GM19372 (cell line): ENCODE results near the gene COPS7A.
"Not testable (repeated sequence)": the region's sequence is repeated elsewhere in the genome, so short reads cannot be mapped to it uniquely, and the experiment has no call there.

Source experiments
- ATAC-seq: cut with Tn5 transposase; IDR thresholded peaks from one replicate; pipeline ENCODE4 v1.9.1; 2021; ENCODE audit warnings: mild to moderate bottlenecking, low read depth, moderate library complexity; ENCODE audit not compliant: unreplicated experiment

Gene COPS7A

GRCh38 chr12:6701078-6701768 is 22.6 kb upstream of the COPS7A start:
- no peak for ATAC-seq

DNA sequence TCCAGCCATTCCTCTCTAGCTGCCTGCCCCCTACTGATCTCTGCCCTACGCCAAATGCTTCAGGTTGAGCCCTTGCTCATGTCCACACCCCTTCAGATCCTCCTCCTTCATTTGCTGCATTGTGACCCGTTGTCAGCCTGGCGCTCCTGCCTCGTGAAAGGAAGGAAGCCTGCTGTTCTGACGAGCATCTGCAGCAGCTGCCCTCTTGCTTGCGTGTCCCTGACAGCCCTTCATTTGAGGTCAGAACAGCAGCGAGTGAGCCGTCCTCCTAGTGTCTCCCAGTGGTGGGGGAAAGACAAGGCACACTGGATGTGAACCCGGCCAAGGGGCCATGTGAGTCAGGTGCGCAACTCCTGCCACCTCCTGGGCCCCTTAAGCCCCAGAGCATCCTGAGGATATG is 20.2 kb upstream of the COPS7A start:
- ATAC-seq = no peak

DNA sequence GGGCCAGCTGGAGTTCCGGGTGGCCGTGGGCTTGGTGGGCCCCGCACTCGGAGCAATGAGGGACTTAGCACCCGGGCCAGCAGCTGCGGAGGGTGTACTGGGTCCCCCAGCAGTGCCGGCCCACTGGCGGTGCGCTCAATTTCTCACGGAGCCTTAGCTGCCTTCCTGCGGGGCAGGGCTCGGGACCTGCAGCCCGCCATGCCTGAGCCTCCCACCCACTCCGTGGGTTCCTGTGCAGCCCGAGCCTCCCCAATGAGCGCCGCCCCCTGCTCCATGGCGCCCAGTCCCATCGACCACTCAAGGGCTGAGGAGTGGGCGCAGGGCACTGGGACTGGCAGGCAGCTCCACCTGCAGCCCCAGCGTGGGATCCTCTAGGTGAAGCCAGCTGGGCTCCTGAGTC is 15.5 kb upstream of the COPS7A start:
- not testable (repeated sequence) for ATAC-seq

DNA sequence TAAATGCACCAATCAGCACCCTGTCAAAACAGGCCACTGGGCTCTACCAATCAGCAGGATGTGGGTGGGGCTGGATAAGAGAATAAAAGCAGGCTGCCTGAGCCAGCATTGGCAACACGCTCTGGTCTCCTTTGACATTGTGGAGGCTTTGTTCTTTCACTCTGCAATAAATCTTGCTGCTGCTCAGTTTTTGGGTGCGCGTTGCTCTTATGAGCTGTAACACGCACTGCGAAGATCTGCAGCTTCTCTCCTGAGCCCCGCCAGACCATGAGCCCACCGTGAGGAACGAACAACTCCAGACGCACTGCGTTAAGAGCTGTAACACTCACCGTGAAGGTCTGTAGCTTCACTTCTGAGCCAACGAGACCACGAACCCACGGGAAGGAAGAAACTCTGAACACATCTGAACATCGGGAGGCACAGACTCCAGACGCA is 14.9 kb upstream of the COPS7A start:
- no peak for ATAC-seq

DNA sequence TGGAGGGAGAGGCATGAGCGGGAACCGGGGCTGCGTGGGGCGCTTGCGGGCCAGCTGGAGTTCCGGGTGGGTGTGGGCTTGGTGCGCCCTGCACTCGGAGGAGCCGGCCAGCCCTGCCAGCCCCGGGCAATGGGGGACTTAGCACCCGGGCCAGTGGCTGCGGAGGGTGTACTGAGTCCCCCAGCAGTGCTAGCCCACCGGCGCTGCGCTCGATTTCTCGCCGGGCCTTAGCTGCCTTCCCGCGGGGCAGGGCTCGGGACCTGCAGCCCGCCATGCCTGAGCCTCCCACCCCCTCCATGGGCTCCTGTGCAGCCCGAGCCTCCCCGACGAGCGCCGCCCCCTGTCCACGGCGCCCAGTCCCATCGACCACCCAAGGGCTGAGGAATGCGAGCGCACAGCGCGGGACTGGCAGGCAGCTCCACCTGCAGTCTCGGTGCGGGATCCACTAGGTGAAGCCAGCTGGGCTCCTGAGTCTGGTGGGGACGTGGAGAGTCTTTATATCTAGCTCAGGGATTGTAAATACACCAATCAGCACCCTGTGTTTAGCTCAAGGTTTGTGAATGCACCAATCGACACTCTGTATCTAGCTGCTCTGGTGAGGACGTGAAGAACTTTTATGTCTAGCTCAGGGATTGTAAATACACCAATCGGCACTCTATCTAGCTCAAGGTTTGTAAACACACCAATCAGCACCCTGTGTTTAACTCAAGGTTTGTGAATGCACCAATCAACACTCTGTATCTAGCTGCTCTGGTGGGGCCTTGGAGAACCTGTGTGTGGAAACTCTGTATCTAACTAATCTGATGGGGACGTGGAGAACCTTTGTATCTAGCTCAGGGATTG is 7.6 kb upstream of the COPS7A start:
- ATAC-seq = not testable (repeated sequence)

GRCh38 chr12:6716874-6717437 is 6.9 kb upstream of the COPS7A start:
- ATAC-seq = no peak

DNA sequence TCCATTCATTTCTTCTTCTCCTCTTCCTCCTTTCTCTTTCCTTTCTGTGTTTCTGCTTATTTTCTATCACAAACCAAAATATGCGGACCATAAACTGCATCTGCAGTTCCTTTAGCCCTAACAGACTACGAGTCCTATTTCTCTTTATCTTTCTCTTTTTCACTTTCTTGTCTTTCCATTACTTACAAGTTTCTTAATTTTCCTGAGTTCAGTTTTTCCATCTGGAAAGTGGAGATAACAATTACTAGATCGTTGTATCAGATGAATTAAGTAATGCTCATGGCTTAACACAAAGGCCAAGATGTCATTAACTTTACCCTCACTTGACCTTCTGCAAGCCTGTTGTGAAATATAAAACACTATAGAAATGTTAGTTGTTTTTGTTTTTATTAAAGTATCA is 983 bp upstream of the COPS7A start:
- ATAC-seq = no peak

DNA sequence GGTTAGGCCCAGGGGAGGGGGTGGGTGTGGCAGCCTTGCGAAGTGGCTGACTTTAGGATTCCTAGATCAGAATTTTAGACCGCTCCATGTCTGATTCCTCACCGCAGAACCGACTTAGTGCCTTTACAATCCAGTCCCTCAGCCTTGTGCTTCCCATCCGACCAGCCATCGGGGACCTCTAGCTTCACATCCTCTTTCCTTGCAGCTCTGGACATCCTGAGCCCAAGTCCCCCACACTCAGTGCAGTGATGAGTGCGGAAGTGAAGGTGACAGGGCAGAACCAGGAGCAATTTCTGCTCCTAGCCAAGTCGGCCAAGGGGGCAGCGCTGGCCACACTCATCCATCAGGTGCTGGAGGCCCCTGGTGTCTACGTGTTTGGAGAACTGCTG is 557 bp downstream of the COPS7A start:
- ATAC-seq = no peak

- ATAC-seq = no peak
Measured at GRCh38 chr12:6725350-6725749, 1.5 kb downstream of the COPS7A start.

DNA sequence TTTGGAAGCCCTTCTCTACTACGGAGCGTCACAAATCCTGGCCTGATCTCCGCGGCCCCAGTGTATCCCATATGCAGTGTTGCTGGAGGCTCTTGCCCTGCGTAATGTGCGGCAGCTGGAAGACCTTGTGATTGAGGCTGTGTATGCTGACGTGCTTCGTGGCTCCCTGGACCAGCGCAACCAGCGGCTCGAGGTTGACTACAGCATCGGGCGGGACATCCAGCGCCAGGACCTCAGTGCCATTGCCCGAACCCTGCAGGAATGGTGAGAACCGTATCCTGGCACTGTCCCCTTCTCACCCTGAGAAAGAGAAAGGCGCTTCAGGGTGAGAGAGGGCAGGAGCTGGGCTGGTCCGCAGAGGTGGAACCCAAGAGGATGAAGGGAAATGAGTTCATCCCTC is 5.3 kb downstream of the COPS7A start:
- ATAC-seq = no peak

- no peak for ATAC-seq
Measured at GRCh38 chr12:6730169-6730568, 6.3 kb downstream of the COPS7A start.

GRCh38 chr12:6734506-6735387 is 10.9 kb downstream of the COPS7A start:
- no peak for ATAC-seq

GRCh38 chr12:6735448-6736191 is 11.8 kb downstream of the COPS7A start:
- ATAC-seq = no peak

GRCh38 chr12:6736754-6737153 is 12.9 kb downstream of the COPS7A start:
- ATAC-seq = no peak

DNA sequence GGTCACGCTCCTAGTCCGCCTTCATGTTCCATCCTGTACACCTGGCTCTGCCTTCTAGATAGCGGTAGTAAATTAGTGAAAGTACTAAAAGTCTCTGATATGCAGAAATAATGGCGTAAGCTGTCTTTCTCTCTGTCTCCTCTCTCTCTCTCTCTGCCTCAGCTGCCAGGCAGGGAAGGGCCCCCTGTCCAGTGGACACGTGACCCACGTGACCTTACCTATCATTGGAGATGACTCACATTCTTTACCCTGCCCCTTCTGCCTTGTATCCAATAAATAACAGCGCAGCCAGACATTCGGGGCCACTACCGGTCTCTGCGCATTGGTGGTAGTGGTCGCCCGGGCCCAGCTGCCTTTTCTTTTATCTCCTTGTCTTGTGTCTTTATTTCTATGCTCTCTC is 18.2 kb downstream of the COPS7A start:
- ATAC-seq = not testable (repeated sequence)

GRCh38 chr12:6742834-6743233 is 19.0 kb downstream of the COPS7A start:
- no peak for ATAC-seq

- not testable (repeated sequence) for ATAC-seq
Measured at GRCh38 chr12:6743300-6743699, 19.5 kb downstream of the COPS7A start.

DNA sequence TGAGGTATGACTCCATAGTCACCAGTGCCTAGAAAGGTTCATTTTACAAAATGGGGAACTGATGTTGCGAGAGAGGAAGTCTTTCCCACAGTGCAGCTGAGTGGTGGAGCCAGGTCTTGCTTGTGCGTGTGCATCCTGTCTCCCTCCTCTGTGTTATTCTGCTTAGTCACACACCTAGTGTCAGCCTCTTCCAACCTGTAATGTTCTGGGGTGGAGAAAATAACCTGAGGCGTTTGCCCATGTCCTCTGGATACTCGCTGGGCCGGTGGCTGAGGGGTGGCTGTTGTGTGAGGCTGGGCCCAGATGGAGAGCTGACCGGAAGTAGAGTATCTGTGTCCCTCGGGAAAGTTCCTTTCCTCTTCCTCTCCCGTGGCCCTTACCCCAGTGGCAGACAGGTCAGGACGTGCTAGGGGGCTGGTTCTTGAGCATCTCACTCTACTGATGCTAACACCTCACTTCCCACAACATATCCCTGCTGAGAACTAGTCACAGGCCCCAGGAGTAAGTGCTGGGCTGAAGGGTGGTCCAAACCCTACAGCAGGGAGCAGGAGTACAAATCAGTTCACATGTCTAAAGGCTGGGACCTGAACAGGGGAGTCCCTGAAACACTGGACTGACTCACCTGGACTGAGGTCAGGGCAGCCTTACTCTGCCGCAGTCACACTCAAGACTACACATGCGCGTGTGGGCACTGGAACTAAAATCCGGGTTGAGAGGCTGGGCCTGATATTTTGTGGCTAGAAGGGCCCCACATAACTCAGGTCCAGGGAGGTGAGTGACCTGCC is 22.1 kb downstream of the COPS7A start:
- no peak for ATAC-seq

DNA sequence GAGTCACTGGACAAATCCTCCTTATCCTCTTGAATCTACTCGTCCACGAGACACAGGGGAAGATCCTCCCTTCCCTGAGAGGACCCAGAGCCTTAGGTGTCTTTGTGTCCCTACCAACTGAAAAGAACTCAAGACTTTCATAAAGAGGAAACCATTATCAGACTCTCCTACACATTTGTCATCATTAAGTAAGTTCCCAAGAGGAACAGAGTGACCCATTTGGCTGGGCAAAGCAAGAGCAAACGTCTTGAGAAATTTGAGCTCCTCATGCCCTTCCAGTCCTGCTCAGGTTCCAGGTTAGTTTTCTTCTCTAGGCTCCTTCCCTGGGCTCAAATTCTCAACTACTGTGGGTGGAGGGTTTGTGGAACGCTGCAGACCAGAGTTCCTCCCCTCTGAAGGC is 23.4 kb downstream of the COPS7A start:
- no peak for ATAC-seq
